Muscle layer of duodenum (tissue), 2 donors: ENCODE measurements around the gene ST7L.
"Not testable (repeated sequence)": the region's sequence is repeated elsewhere in the genome, so short reads cannot be mapped to it uniquely, and the experiment has no call there.

Experiments used
- H3K27ac ChIP-seq: one replicate; pipeline ENCODE4 v1.7.0; 2013; ENCODE audit warnings: mild to moderate bottlenecking, low read length
- H3K27me3 ChIP-seq: one replicate; pipeline ENCODE4 v1.7.0; 2013; ENCODE audit warnings: low read depth, mild to moderate bottlenecking, control low read depth, low read length
- H3K36me3 ChIP-seq, 2 donors: one replicate each; pipeline ENCODE4 v1.7.0; 2013; ENCODE audit warnings: low read length in 2 of 2, control low read depth in 1 of 2, mild to moderate bottlenecking in 1 of 2; ENCODE audit not compliant: insufficient read depth in 2 of 2, control insufficient read depth in 1 of 2
- H3K4me1 ChIP-seq, 2 donors: one replicate each; pipeline ENCODE4 v1.7.0; 2013; ENCODE audit warnings: low read length in 2 of 2, mild to moderate bottlenecking in 2 of 2, control low read depth in 1 of 2, moderate library complexity in 1 of 2; ENCODE audit not compliant: insufficient read depth in 2 of 2, control insufficient read depth in 1 of 2
- H3K4me3 ChIP-seq, 2 donors: one replicate each; pipeline ENCODE4 v1.7.0; 2013; ENCODE audit warnings: low read length in 2 of 2, low read depth in 1 of 2, mild to moderate bottlenecking in 1 of 2
- H3K9me3 ChIP-seq, 2 donors: one replicate each; pipeline ENCODE4 v1.7.0; 2013; ENCODE audit warnings: low read length in 2 of 2, control low read depth in 1 of 2, mild to moderate bottlenecking in 1 of 2; ENCODE audit not compliant: control insufficient read depth in 1 of 2
- donor health status: healthy.

Gene ST7L, protein sequence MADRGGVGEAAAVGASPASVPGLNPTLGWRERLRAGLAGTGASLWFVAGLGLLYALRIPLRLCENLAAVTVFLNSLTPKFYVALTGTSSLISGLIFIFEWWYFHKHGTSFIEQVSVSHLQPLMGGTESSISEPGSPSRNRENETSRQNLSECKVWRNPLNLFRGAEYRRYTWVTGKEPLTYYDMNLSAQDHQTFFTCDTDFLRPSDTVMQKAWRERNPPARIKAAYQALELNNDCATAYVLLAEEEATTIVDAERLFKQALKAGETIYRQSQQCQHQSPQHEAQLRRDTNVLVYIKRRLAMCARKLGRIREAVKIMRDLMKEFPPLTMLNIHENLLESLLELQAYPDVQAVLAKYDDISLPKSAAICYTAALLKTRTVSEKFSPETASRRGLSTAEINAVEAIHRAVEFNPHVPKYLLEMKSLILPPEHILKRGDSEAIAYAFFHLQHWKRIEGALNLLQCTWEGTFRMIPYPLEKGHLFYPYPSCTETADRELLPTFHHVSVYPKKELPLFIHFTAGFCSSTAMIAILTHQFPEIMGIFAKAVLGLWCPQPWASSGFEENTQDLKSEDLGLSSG

DNA sequence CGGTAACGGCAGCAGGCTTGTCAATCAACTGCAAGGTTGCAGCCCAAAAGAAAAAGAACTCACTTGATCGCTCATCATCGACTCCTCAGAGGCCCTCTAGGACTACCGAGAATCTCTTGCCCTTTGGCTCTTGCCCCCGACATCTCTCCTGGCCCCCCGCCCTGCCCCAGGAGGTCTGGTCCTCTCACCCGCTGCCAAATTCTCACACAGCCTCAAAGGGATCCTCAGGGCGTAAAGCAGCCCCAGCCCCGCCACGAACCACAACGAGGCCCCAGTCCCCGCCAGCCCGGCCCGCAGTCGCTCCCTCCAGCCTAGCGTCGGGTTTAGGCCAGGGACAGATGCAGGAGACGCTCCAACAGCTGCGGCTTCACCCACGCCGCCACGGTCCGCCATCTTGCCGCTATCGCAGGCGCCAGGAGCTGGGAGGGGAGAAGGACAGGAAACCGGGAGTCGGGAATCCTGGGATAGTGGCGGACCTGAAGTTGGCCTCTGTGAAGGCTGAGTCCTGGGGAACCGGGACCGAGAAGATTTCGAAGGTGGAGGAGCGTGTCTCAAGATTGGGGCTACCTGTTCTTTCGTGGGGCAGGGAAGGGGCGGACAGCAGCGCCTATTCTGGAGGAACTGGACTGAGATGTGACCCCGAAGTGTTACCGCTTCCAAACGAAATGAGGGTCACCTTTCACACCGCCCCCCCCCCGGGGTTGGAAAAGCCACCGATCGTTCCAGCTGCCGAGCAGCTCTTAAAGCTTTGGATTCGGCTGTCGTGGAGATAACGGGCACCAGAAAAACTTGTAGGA is at the start of gene ST7L:
TSS of gene ST7L (minus strand) at position 421 of the 797 bp plus-strand sequence. CDS start at position 393, 28 bp downstream.
- H3K27me3 ChIP-seq: no peaks in the 10 kb centered on the region
- no peaks in the 10 kb centered on the region for H3K9me3 ChIP-seq
- peaks cover 3 to 26% of the 10 kb centered on the region in 2 donors for H3K36me3 ChIP-seq
- peaks cover 5 to 37% of the 10 kb centered on the region in 2 donors for H3K4me1 ChIP-seq
- H3K27ac ChIP-seq: peak within 1 kb of the TSS; percentile 97
- H3K4me3 ChIP-seq: peak within 1 kb of the TSS; percentile 89 to 90

DNA sequence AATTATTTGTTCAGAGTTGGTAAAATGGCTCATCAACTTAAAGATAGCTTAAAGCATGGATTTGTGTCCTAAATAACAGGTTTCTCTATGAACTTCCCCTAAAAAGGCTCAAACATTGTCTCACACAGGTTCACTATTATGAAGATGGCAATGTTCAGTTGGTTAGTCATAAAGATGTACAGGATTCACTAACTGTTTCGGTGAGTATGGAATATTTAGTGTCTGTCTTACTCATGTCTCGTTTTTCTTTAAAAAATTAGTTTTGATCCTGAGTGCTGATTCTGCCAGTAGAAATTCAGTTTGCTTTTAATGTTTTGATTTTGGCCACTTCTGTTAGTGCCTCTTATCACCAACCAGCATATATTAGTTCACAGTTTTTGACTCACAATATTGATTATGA is 48.0 kb upstream of the ST7L start:
- H3K36me3 ChIP-seq: peaks cover 39 to 63% of the 10 kb centered on the region in 2 donors
- H3K27ac ChIP-seq: no peak overlapping the region
- H3K4me1 ChIP-seq: no peaks in the 10 kb centered on the region
- H3K9me3 ChIP-seq: no peaks in the 10 kb centered on the region
- H3K4me3 ChIP-seq: no peak overlapping the region
- H3K27me3 ChIP-seq: no peaks in the 10 kb centered on the region

DNA sequence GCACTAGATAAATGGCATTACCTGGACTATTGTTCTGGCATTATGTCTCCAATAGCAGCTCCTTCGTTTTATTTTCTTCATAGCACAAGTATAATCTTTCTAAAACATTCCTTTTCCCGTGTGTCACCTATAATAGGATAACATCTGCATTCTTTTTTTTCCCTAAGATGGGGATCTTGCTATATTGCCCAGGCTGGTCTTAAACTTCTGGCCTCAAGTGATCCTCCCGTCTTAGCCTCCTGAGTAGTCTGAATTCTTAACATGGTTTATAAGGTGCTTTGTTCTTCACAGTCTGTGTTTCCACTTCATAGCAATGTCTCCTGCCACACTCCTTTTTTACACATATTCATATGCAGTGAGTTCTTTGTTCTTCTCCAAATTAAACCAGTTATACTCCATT is 46.9 kb upstream of the ST7L start:
- Histone ChIP-seq H3K9me3 (no peaks in the 10 kb centered on the region), H3K27me3 (no peaks in the 10 kb centered on the region), H3K4me3 (no peak overlapping the region), H3K36me3 (peaks cover 50 to 73% of the 10 kb centered on the region in 2 donors), H3K4me1 (no peaks in the 10 kb centered on the region), H3K27ac (no peak overlapping the region)

DNA sequence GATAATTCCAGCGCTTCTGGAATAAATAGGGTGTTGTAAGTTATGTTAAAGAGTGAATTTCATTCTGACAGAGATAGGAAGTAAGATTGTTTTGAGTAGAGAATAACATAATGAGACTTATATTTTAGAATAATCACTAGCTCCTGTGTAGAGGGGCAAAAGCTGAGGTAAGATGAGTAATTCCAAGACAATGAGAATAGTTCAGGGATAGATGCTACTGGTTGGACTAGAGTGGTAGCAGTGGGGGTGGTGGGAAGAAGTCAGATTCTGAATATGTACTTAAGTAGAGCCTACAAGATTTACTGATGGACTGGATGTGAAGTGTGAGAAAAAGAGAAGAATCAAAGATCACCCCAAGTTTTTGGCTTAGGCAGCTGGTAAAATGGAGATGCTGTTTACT is 32.3 kb upstream of the ST7L start:
- H3K4me1 ChIP-seq: no peaks in the 10 kb centered on the region
- H3K36me3 ChIP-seq: peaks cover 36 to 46% of the 10 kb centered on the region in 2 donors
- no peak overlapping the region for H3K27ac ChIP-seq
- H3K9me3 ChIP-seq: no peaks in the 10 kb centered on the region
- no peaks in the 10 kb centered on the region for H3K27me3 ChIP-seq
- no peak overlapping the region for H3K4me3 ChIP-seq

DNA sequence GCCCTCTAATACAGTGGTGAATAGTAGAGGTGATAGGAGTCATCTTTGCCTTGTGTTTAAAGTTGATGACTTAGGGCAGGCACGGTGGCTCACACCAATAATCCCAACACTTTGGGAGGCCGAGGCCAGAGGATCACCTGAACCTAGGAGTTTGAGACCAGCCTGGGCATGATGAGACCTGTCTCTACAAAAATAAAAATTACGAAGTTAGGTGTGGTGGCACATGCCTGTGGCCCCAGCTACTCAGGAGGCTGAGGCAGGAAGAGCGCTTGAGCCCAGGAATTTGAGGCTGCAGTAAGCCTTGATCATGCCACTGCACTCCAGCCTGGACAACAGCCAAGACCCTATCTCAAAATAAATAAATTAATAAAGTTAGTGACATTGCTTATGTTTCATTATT is 27.3 kb upstream of the ST7L start:
- H3K4me3 ChIP-seq: no peak overlapping the region

DNA sequence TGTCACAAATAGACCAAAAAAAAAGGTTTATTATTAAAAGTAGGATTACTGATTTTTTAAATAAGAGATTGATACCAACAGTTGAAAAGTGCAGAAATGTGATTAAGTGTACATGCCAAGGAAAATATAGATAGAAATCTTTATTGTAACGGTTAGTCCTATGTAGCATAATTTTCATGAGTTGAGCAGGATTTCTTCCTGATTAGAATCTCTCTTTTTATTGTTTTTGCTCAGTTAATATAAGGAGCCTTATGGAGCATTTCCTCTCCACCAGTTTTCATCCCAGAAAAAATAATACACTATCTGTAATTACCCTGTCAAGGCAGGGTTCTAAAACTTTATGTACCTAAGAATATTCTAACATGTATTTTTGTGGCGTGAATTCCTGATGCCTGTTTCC is 24.1 kb upstream of the ST7L start:
- Histone ChIP-seq H3K27me3 (no peaks in the 10 kb centered on the region), H3K9me3 (no peaks in the 10 kb centered on the region), H3K4me1 (no peaks in the 10 kb centered on the region), H3K36me3 (peaks cover 4% of the 10 kb centered on the region in 2 donors), H3K27ac (no peak overlapping the region), H3K4me3 (no peak overlapping the region)

More for the DNA sequence above, 27.3 kb upstream of the ST7L start:
- H3K27me3 ChIP-seq: no peaks in the 10 kb centered on the region
- H3K4me1 ChIP-seq: no peaks in the 10 kb centered on the region
- no peaks in the 10 kb centered on the region for H3K9me3 ChIP-seq
- H3K36me3 ChIP-seq: peaks cover 28 to 31% of the 10 kb centered on the region in 2 donors
- H3K27ac ChIP-seq: no peak overlapping the region

DNA sequence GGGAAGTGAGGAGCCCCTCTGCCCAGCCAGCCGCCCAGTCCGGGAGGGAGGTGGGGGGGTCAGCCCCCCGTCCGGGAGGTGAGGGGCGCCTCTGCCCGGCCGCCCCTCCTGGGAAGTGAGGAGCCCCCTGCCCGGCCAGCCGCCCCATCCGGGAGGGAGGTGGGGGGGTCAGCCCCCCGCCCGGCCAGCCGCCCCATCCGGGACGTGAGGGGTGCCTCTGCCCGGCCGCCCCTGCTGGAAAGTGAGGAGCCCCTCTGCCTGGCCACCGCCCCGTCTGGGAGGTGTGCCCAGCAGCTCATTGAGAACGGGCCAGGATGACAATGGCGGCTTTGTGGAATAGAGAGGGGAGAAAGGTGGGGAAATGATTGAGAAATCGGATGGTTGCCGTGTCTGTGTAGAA is 21.5 kb upstream of the ST7L start:
- not testable (repeated sequence) for H3K4me3 ChIP-seq, H3K9me3 ChIP-seq
- peaks cover 8 to 12% of the 10 kb centered on the region in 2 donors for H3K4me1 ChIP-seq

DNA sequence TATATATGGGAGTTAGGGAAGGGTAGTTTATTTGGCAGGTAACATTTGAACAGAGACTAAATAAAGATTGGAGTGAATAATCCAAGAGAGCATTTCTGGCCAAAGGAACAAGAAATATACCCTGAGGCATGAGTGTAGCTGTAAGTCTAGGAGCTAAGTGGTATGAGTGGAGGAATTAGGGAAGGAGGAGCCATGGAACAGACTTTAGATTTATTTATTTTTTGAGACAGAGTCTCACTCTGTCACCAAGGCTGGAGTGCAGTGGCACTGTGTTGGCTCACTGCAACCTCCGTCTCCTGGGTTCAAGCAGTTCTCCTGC is 19.1 kb upstream of the ST7L start:
- Histone ChIP-seq H3K4me1 (peaks cover 8 to 18% of the 10 kb centered on the region in 2 donors), H3K27ac (no peak overlapping the region), H3K36me3 (no peaks in the 10 kb centered on the region), H3K27me3 (no peaks in the 10 kb centered on the region), H3K9me3 (no peaks in the 10 kb centered on the region), H3K4me3 (no peak overlapping the region)

More for the DNA sequence above, 21.5 kb upstream of the ST7L start:
- H3K27ac ChIP-seq, H3K27me3 ChIP-seq, H3K36me3 ChIP-seq: not testable (repeated sequence)

DNA sequence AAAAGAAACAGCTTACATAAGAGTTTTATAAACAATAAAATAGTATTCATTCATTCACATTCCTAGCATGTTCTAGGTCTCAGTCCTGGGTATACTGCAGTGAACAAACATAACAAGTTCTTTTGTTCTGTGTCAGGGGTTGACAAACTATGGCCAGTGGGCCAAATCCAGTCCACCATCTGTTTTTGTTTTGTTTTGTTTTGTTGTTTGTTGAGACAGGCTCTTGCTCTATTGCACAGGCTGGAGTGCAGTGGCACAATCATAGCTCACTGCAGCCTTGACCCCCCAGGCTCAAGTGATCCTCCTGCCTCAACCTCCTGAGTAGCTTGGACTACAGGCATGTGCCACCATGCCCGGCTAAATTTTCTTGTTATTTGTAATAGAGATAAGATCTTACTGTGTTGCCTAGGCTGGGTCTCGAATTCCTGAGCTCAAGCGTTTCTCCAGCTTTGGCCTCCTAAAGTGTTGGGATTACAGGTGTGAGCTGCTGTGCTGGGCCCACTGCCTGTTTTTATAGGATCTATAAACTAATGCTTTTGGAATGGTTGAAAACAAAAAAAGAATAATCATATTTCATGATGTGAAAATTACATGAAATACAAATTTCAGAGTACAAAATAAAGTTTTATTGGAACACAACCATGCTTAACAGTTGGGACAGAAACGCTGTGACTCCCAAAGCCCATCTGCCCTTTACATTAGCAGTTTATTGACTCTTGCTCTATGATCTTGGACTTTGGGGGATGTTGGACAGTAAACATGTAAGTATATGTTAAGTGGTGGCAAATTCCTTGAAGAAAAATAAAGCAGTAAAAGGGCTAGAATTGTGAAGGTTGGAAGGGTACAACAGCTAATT is 18.5 kb upstream of the ST7L start:
- Histone ChIP-seq H3K27ac (no peak overlapping the region), H3K4me1 (peaks cover 8 to 18% of the 10 kb centered on the region in 2 donors)

DNA sequence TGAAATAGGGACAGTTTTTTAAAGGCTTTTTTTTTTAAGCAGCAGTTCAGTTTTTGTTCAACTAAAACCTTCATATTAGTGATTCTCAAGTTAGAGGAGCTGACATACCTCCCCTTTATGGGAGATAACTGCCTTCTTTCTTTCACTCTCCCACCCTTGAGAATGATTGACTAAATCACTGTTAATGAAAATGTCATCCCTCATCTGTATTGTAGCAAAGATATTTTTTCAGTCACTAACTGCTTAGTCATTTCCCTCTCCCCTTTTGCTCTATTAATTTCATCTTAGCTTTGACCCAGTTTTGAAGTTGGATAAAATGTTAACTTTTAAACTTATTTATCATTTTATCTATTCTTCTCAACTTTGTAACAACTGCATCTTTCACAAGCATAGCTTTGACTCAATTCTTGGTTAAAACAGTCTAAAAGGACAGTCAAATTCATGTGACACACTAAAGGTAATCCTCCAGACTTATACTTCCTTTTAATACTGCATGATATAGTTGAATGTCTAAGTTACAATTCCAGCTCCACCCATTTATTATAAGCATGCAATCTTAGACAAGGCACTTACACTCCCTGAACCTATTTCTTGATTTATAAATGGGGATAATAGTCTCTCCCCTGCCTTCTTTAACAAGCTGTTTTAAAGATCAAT is 17.8 kb upstream of the ST7L start:
- H3K27ac ChIP-seq: no peak overlapping the region
- peak overlapping the region in 1 of 2 donors; percentile 7 for H3K4me3 ChIP-seq
- H3K9me3 ChIP-seq: no peaks in the 10 kb centered on the region
- no peaks in the 10 kb centered on the region for H3K27me3 ChIP-seq
- no peaks in the 10 kb centered on the region for H3K36me3 ChIP-seq
- H3K4me1 ChIP-seq: peaks cover 8 to 18% of the 10 kb centered on the region in 2 donors

More for the DNA sequence above, 18.5 kb upstream of the ST7L start:
- Histone ChIP-seq H3K36me3 (no peaks in the 10 kb centered on the region), H3K4me3 (peak overlapping the region in 1 of 2 donors; percentile 7), H3K27me3 (no peaks in the 10 kb centered on the region), H3K9me3 (no peaks in the 10 kb centered on the region)
